Ishikawa (cell line): ENCODE data around the gene LYPD3.

Source experiments
- CEBPB ChIP-seq: IDR thresholded peaks from 2 replicates; pipeline ENCODE4 v1.6.1; 2012
- CREB1 ChIP-seq: IDR thresholded peaks from 2 replicates; pipeline ENCODE4 v1.6.1; 2012; ENCODE audit warnings: low read depth
- EGR1 ChIP-seq: IDR thresholded peaks from 2 replicates; pipeline ENCODE4 v1.6.1; 2012
- EP300 ChIP-seq: IDR thresholded peaks from 2 replicates; pipeline ENCODE4 v1.6.1; 2012; ENCODE audit warnings: borderline replicate concordance
- MAX ChIP-seq: IDR thresholded peaks from 2 replicates; pipeline ENCODE4 v1.6.1; 2012
- NFIC ChIP-seq: IDR thresholded peaks from 2 replicates; pipeline ENCODE4 v1.6.1; 2012
- TAF1 ChIP-seq: IDR thresholded peaks from 2 replicates; pipeline ENCODE4 v1.6.1; 2012; ENCODE audit warnings: low read depth, mild to moderate bottlenecking
- YY1 ChIP-seq: IDR thresholded peaks from 2 replicates; pipeline ENCODE4 v1.6.1; 2012; ENCODE audit warnings: low read depth
- TF ChIP-seq, protein P1 (sequence below): IDR thresholded peaks from 2 replicates; pipeline ENCODE4 v1.6.1; 2012; ENCODE audit warnings: low read depth, mild to moderate bottlenecking

GRCh38 chr19:43510713-43511112, 45.3 kb upstream of the LYPD3 start:
- TF ChIP-seq, protein P1, sequence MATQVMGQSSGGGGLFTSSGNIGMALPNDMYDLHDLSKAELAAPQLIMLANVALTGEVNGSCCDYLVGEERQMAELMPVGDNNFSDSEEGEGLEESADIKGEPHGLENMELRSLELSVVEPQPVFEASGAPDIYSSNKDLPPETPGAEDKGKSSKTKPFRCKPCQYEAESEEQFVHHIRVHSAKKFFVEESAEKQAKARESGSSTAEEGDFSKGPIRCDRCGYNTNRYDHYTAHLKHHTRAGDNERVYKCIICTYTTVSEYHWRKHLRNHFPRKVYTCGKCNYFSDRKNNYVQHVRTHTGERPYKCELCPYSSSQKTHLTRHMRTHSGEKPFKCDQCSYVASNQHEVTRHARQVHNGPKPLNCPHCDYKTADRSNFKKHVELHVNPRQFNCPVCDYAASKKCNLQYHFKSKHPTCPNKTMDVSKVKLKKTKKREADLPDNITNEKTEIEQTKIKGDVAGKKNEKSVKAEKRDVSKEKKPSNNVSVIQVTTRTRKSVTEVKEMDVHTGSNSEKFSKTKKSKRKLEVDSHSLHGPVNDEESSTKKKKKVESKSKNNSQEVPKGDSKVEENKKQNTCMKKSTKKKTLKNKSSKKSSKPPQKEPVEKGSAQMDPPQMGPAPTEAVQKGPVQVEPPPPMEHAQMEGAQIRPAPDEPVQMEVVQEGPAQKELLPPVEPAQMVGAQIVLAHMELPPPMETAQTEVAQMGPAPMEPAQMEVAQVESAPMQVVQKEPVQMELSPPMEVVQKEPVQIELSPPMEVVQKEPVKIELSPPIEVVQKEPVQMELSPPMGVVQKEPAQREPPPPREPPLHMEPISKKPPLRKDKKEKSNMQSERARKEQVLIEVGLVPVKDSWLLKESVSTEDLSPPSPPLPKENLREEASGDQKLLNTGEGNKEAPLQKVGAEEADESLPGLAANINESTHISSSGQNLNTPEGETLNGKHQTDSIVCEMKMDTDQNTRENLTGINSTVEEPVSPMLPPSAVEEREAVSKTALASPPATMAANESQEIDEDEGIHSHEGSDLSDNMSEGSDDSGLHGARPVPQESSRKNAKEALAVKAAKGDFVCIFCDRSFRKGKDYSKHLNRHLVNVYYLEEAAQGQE: no peak
- no peak for TF ChIP-seq YY1
- TF ChIP-seq NFIC: no peak
- TF ChIP-seq CREB1: no peak
- no peak for TF ChIP-seq EP300
- no peak for TF ChIP-seq MAX
- no peak for TF ChIP-seq EGR1
- TF ChIP-seq CEBPB: no peak
- TF ChIP-seq TAF1: no peak
